ENCODE results near the gene BBS7.

BBS7 gene

GRCh38 chr4:121776610-121777401, 93.5 kb downstream of the BBS7 start:
- H3K4me3 ChIP-seq (ENCODE audit: low read depth, low read length): no peak overlapping the region
- TF ChIP-seq, protein P1, sequence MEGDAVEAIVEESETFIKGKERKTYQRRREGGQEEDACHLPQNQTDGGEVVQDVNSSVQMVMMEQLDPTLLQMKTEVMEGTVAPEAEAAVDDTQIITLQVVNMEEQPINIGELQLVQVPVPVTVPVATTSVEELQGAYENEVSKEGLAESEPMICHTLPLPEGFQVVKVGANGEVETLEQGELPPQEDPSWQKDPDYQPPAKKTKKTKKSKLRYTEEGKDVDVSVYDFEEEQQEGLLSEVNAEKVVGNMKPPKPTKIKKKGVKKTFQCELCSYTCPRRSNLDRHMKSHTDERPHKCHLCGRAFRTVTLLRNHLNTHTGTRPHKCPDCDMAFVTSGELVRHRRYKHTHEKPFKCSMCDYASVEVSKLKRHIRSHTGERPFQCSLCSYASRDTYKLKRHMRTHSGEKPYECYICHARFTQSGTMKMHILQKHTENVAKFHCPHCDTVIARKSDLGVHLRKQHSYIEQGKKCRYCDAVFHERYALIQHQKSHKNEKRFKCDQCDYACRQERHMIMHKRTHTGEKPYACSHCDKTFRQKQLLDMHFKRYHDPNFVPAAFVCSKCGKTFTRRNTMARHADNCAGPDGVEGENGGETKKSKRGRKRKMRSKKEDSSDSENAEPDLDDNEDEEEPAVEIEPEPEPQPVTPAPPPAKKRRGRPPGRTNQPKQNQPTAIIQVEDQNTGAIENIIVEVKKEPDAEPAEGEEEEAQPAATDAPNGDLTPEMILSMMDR (IDR thresholded peaks at IDR 0.05; ENCODE audit: low read depth, low read length): no peak
- in situ Hi-C loops (cut with HindIII; ENCODE audit: low sequenced_read_pairs): no loop called here
- no peak for DNase-seq (ENCODE audit: low read depth, low spot score)
